ENCODE data around the gene PTPRN2. TPM values are rescaled to one million over a fixed set of nuclear protein-coding genes. Genes with fewer than 3 reads are reported as not detected.
A peak's percentile ranks its signal among the peaks of the same experiment; 100 is the strongest.

Gene PTPRN2
- total and polyA plus RNA-seq, 2 donors (not counting 1 experiment from before 2014, with no cell fraction given) = 0.54 to 1.2 TPM

DNA sequence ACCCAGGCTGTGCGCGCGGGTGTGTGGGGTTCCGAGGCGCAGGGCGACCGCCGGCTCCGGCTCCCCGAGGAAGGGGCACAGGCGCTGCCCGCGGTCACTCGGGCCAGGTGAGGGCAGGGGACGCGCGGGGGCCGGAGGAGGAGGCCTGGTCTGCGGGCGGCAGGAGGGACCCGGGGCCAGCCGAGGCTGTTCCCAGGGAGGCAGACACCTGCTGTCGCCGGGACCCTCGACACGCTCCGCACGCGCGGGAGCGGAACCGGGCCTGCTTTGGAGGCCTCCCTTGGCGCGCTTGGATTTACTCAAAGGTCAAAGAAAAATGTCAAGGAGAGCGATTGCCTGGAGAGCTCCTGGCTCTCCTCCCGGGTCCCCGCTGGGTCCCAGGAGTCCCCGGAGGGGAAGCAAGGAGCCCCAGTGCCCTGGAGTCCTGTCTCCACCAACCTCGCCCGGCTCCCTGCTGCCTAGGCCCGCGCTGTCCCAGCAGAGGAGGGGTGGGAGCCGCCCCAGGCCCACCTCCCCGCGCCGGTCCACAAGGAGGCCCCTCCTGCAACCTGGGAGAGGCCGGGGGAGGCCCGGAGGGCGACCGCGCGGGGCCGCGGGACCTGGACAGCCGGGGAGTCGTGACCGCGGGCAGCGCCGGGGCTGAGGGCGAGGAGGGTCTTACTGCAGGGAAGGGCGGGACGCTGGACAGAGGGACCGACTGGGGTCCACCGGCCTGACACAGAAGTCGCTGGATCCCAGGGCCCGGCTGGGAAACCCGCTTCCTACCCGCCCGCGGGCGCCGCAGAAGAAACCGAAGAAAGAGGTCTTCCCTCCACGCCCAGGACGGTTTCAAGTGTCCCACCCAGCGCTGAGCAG is 902.0 kb downstream of the PTPRN2 start:
- H2AFZ ChIP-seq (ENCODE audit: low read length) = no peak overlapping the region
- DNase-seq (ENCODE audit: low read depth in 2 of 2) = no peak
- peaks cover 4% of the 10 kb centered on the region for H3K27me3 ChIP-seq (ENCODE audit: control insufficient read depth, insufficient read depth, low read length)
- no peaks in the 10 kb centered on the region for H3K36me3 ChIP-seq (ENCODE audit: control insufficient read depth, insufficient read depth, low read length)
- H3K27ac ChIP-seq (ENCODE audit: insufficient read depth, low read length) = no peak overlapping the region
- H3K4me2 ChIP-seq (ENCODE audit: extremely low read depth, insufficient read depth, low read length) = no peak overlapping the region
- H3K4me3 ChIP-seq (replicated peaks in 1 of 4; ENCODE audit: control extremely low read depth in 1 of 4, insufficient read depth in 1 of 4, low read depth in 3 of 4, low read length in 4 of 4) = no peak overlapping the region
- no peaks in the 10 kb centered on the region for H3K9me3 ChIP-seq (ENCODE audit: control insufficient read depth, insufficient read depth, low read depth, low read length)
- H4K20me1 ChIP-seq (ENCODE audit: control insufficient read depth, extremely low read depth, insufficient read depth, low read length) = no peaks in the 10 kb centered on the region
- TF ChIP-seq, protein P1, sequence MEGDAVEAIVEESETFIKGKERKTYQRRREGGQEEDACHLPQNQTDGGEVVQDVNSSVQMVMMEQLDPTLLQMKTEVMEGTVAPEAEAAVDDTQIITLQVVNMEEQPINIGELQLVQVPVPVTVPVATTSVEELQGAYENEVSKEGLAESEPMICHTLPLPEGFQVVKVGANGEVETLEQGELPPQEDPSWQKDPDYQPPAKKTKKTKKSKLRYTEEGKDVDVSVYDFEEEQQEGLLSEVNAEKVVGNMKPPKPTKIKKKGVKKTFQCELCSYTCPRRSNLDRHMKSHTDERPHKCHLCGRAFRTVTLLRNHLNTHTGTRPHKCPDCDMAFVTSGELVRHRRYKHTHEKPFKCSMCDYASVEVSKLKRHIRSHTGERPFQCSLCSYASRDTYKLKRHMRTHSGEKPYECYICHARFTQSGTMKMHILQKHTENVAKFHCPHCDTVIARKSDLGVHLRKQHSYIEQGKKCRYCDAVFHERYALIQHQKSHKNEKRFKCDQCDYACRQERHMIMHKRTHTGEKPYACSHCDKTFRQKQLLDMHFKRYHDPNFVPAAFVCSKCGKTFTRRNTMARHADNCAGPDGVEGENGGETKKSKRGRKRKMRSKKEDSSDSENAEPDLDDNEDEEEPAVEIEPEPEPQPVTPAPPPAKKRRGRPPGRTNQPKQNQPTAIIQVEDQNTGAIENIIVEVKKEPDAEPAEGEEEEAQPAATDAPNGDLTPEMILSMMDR (conservative IDR thresholded peaks at IDR 0.05 in 1 of 2, IDR thresholded peaks at IDR 0.05 in 1 of 2; ENCODE audit: low read depth in 1 of 2, low read length in 2 of 2) = no peak
- no peak for TF ChIP-seq EZH2 (IDR thresholded peaks at IDR 0.05; ENCODE audit: low read length, missing control alignments)
- H3K79me2 ChIP-seq (ENCODE audit: control insufficient read depth, insufficient read depth, low read length) = no peaks in the 10 kb centered on the region
- H3K4me1 ChIP-seq (ENCODE audit: control insufficient read depth, extremely low read depth, insufficient read depth, low read length) = no peaks in the 10 kb centered on the region
- H3K9ac ChIP-seq (ENCODE audit: insufficient read depth, low read length) = no peak overlapping the region

DNA sequence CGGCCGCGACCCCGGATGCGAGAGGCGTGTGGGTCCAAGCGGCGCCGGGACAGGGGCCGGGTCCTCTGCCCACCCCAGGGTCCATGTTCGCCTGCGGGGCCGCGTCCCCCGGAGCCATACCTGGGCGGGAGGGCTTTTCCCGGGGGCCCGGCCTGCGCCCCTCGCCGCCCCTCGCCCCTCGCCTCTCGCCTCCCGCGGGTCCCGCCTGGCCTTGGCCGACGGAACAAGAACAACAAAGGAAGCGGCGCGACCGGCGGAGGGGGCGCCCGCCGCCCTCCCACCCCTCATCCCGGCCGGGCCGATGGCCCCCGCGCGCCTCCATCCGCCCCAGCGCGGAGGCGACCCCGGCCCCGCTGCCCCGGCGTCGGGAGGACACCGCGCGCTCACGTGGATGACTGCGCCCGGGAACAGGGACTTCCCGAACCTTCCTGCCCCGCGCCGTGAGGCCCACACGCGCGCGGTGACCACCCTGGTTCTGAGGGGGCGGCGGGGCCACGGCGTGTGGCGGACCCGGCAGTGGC is 902.7 kb downstream of the PTPRN2 start:
- H3K9ac ChIP-seq (ENCODE audit: insufficient read depth, low read length) = no peak overlapping the region
- H3K4me2 ChIP-seq (ENCODE audit: extremely low read depth, insufficient read depth, low read length) = no peak overlapping the region
- H3K4me1 ChIP-seq (ENCODE audit: control insufficient read depth, extremely low read depth, insufficient read depth, low read length) = no peaks in the 10 kb centered on the region
- no peak overlapping the region for H3K4me3 ChIP-seq (replicated peaks in 1 of 4; ENCODE audit: control extremely low read depth in 1 of 4, insufficient read depth in 1 of 4, low read depth in 3 of 4, low read length in 4 of 4)
- no peaks in the 10 kb centered on the region for H4K20me1 ChIP-seq (ENCODE audit: control insufficient read depth, extremely low read depth, insufficient read depth, low read length)
- no peaks in the 10 kb centered on the region for H3K36me3 ChIP-seq (ENCODE audit: control insufficient read depth, insufficient read depth, low read length)
- H3K79me2 ChIP-seq (ENCODE audit: control insufficient read depth, insufficient read depth, low read length) = no peaks in the 10 kb centered on the region
- no peaks in the 10 kb centered on the region for H3K9me3 ChIP-seq (ENCODE audit: control insufficient read depth, insufficient read depth, low read depth, low read length)
- H3K27me3 ChIP-seq (ENCODE audit: control insufficient read depth, insufficient read depth, low read length) = peaks cover 4% of the 10 kb centered on the region
- TF ChIP-seq, protein P1 (conservative IDR thresholded peaks at IDR 0.05 in 1 of 2, IDR thresholded peaks at IDR 0.05 in 1 of 2; ENCODE audit: low read depth in 1 of 2, low read length in 2 of 2) = no peak
- TF ChIP-seq EZH2 (IDR thresholded peaks at IDR 0.05; ENCODE audit: low read length, missing control alignments) = peak; percentile 3
- no peak overlapping the region for H2AFZ ChIP-seq (ENCODE audit: low read length)
- no peak overlapping the region for H3K27ac ChIP-seq (ENCODE audit: insufficient read depth, low read length)
- DNase-seq (ENCODE audit: low read depth in 2 of 2) = no peak

DNA sequence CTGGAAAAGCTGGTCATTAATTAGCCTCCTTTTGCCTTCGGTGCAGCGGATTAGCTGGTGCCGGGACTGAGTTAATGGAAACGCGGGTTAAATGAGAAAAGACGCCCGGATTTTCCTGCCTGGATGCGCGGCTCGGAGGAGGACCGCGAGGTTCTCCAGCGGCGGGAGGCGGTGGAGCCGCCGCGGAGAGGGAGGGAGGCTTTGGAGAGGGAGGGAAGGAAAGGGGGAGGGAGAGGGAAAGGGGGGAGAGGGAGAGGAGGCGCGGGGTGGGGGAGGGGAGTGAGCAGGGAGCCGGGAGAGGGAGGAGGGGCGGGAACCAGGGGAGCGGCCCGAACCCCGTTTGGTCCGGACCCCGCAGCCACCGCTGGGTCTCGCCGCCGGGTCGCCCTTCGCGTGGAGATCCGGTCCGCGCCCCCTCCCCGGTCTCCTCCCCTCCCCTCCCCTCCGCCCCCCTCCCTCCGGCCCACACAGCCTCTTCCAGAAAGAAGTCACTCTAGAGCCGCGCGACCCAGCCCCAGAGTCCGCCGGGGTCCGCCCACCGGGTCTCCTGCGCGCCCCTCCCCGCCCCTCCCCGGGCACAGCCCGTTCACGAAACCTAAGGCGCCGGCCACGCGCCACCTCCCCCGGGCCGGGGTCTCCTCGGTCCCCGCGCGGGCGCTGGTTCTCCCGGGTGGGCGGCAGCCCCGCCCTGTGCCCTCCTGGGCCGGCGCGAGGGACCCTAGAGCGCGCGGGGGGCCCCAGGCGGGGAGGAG is 903.3 kb downstream of the PTPRN2 start:
- Histone ChIP-seq H3K4me2 (ENCODE audit: extremely low read depth, insufficient read depth, low read length) (no peak overlapping the region), H4K20me1 (ENCODE audit: control insufficient read depth, extremely low read depth, insufficient read depth, low read length) (no peaks in the 10 kb centered on the region), H3K4me3 (replicated peaks in 1 of 4; ENCODE audit: control extremely low read depth in 1 of 4, insufficient read depth in 1 of 4, low read depth in 3 of 4, low read length in 4 of 4) (peak overlapping the region in 1 of 4 experiments; percentile 51), H3K9me3 (ENCODE audit: control insufficient read depth, insufficient read depth, low read depth, low read length) (no peaks in the 10 kb centered on the region), H3K36me3 (ENCODE audit: control insufficient read depth, insufficient read depth, low read length) (no peaks in the 10 kb centered on the region), H3K27me3 (ENCODE audit: control insufficient read depth, insufficient read depth, low read length) (peaks cover 4% of the 10 kb centered on the region), H2AFZ (ENCODE audit: low read length) (no peak overlapping the region), H3K9ac (ENCODE audit: insufficient read depth, low read length) (no peak overlapping the region), H3K79me2 (ENCODE audit: control insufficient read depth, insufficient read depth, low read length) (no peaks in the 10 kb centered on the region), H3K27ac (ENCODE audit: insufficient read depth, low read length) (no peak overlapping the region), H3K4me1 (ENCODE audit: control insufficient read depth, extremely low read depth, insufficient read depth, low read length) (no peaks in the 10 kb centered on the region)
- TF ChIP-seq, protein P1 (conservative IDR thresholded peaks at IDR 0.05 in 1 of 2, IDR thresholded peaks at IDR 0.05 in 1 of 2; ENCODE audit: low read depth in 1 of 2, low read length in 2 of 2) = no peak
- DNase-seq (ENCODE audit: low read depth in 2 of 2) = peak in 1 of 2 donors; percentile 49

Measured in fibroblast of lung (primary cell).